HEK293T (cell line): ENCODE results near the gene VPS37C.

ENCODE experiments used
- ARNT ChIP-seq: fragments of 450-650 bp; IDR thresholded peaks from 2 replicates; pipeline ENCODE4 v1.6.1; 2017; ENCODE audit warnings: mild to moderate bottlenecking
- BHLHE40 ChIP-seq: fragments of 450-650 bp; IDR thresholded peaks from 2 replicates; pipeline ENCODE4 v1.6.1; 2016; ENCODE audit warnings: mild to moderate bottlenecking, moderate library complexity, borderline replicate concordance
- FOXK2 ChIP-seq: fragments of 450-650 bp; IDR thresholded peaks from 2 replicates; pipeline ENCODE4 v1.6.1; 2016; ENCODE audit warnings: mild to moderate bottlenecking
- HDGF ChIP-seq: fragments of 450-650 bp; IDR thresholded peaks from 2 replicates; pipeline ENCODE4 v1.6.1; 2017; ENCODE audit warnings: antibody characterized with exemption, borderline replicate concordance
- L3MBTL2 ChIP-seq: fragments of 450-650 bp; conservative IDR thresholded peaks from 2 replicates; pipeline ENCODE4 v1.6.1; 2016; ENCODE audit warnings: mild to moderate bottlenecking
- LEF1 ChIP-seq: fragments of 450-650 bp; IDR thresholded peaks from 2 replicates; pipeline ENCODE4 v1.6.1; 2017; ENCODE audit warnings: mild to moderate bottlenecking, borderline replicate concordance
- NFRKB ChIP-seq: fragments of 450-650 bp; IDR thresholded peaks from 2 replicates; pipeline ENCODE4 v1.6.1; 2016; ENCODE audit warnings: mild to moderate bottlenecking, moderate library complexity
- PKNOX1 ChIP-seq: fragments of 450-650 bp; IDR thresholded peaks from 2 replicates; pipeline ENCODE4 v1.6.1; 2016
- SP1 ChIP-seq: fragments of 450-650 bp; IDR thresholded peaks from 2 replicates; pipeline ENCODE4 v1.6.1; 2017
- SUZ12 ChIP-seq: fragments of 450-650 bp; IDR thresholded peaks from 2 replicates; pipeline ENCODE4 v1.6.1; 2016; ENCODE audit warnings: mild to moderate bottlenecking
- TARDBP ChIP-seq: fragments of 450-650 bp; IDR thresholded peaks from 2 replicates; pipeline ENCODE4 v1.6.1; 2016

- TF ChIP-seq L3MBTL2 (no peak), LEF1 (no peak), TARDBP (no peak), SP1 (no peak), NFRKB (no peak), ARNT (no peak), BHLHE40 (no peak), HDGF (no peak), FOXK2 (no peak), SUZ12 (no peak), PKNOX1 (no peak)
Observed at GRCh38 chr11:61103851-61104423, 57.3 kb downstream of the VPS37C start.
